Activated CD4-positive, alpha-beta T cell treated with anti-CD3 and anti-CD28 coated beads for 48 hours (primary cell): ENCODE results near the gene KPNA3.
"Not testable (repeated sequence)": the region's sequence is repeated elsewhere in the genome, so short reads cannot be mapped to it uniquely, and the experiment has no call there.

Source experiments
- DNase-seq: peaks from one replicate; pipeline ENCODE4 v3.0.0-alpha.2; 2020

Gene KPNA3

GRCh38 chr13:49740870-49741269, 51.6 kb downstream of the KPNA3 start:
- DNase-seq, result no peak

- DNase-seq, result no peak
These were observed 52.8 kb downstream of the KPNA3 start for GRCh38 chr13:49739498-49740187.

GRCh38 chr13:49733181-49733951, 59.1 kb downstream of the KPNA3 start:
- DNase-seq, result no peak

- DNase-seq, result no peak
These were observed 60.7 kb downstream of the KPNA3 start for GRCh38 chr13:49731766-49732165.

GRCh38 chr13:49716615-49717014, 75.9 kb downstream of the KPNA3 start:
- DNase-seq, result no peak

GRCh38 chr13:49714757-49715156, 77.7 kb downstream of the KPNA3 start:
- DNase-seq, result no peak

GRCh38 chr13:49711218-49711863, 81.1 kb downstream of the KPNA3 start:
- DNase-seq, result no peak

- DNase-seq, result not testable (repeated sequence)
These were observed 88.2 kb downstream of the KPNA3 start for GRCh38 chr13:49704264-49704663.

GRCh38 chr13:49701491-49701890, 91.0 kb downstream of the KPNA3 start:
- DNase-seq, result no peak

GRCh38 chr13:49697468-49697867, 95.0 kb downstream of the KPNA3 start:
- no peak for DNase-seq

- no peak for DNase-seq
These were observed 98.0 kb downstream of the KPNA3 start for GRCh38 chr13:49694446-49694845.

GRCh38 chr13:49693877-49694276, 98.6 kb downstream of the KPNA3 start:
- DNase-seq, result no peak

GRCh38 chr13:49693191-49693733, 99.2 kb downstream of the KPNA3 start:
- no peak for DNase-seq

GRCh38 chr13:49690995-49691784, 101.3 kb downstream of the KPNA3 start, which contains the start of gene EBPL:
TSS of gene EBPL (minus strand) at chr13:49691486. CDS start at chr13:49691424, 62 bp downstream.
- peak; percentile 95 for DNase-seq

GRCh38 chr13:49690133-49690994, 102.1 kb downstream of the KPNA3 start:
- peak; percentile 21 for DNase-seq

- DNase-seq, result peak; percentile 28
These were observed 109.0 kb downstream of the KPNA3 start for GRCh38 chr13:49683489-49683888.

GRCh38 chr13:49681842-49682435, 110.5 kb downstream of the KPNA3 start:
- DNase-seq, result no peak

GRCh38 chr13:49679246-49679645, 113.2 kb downstream of the KPNA3 start:
- no peak for DNase-seq

GRCh38 chr13:49678191-49678914, 114.1 kb downstream of the KPNA3 start:
- no peak for DNase-seq

- no peak for DNase-seq
These were observed 115.7 kb downstream of the KPNA3 start for GRCh38 chr13:49676581-49677298.
